ENCODE measurements around the gene ZNF740.
A peak's percentile ranks its signal among the peaks of the same experiment; 100 is the strongest.

- TF ChIP-seq ZNF560 (tag by site-specific recombination; IDR thresholded peaks at IDR 0.05; ENCODE audit: borderline replicate concordance) (no peak), ATF2 (tag by site-specific recombination; IDR thresholded peaks at IDR 0.05; ENCODE audit: low read depth) (no peak), CTCF (tag by site-specific recombination; IDR thresholded peaks at IDR 0.05) (peak; percentile 91), YY1 (tag by site-specific recombination; IDR thresholded peaks at IDR 0.05) (0 out of 2 replicates have a peak, but pooled peaks have one; percentile 24), ZNF211 (tag by site-specific recombination; IDR thresholded peaks at IDR 0.05; ENCODE audit: low read depth) (no peak), ZNF416 (tag by site-specific recombination; IDR thresholded peaks at IDR 0.05) (no peak), ZBTB17 (tag by site-specific recombination; IDR thresholded peaks at IDR 0.05) (peak; percentile 79), SALL2 (tag by site-specific recombination; IDR thresholded peaks at IDR 0.05; ENCODE audit: borderline replicate concordance) (no peak), HOXC10 (CRISPR knock-in tag; IDR thresholded peaks at IDR 0.05) (no peak), ZBTB7A (tag by site-specific recombination; IDR thresholded peaks at IDR 0.05; ENCODE audit: low read depth) (no peak)
Observed at GRCh38 chr12:53213348-53213747, 32.8 kb downstream of the ZNF740 start.
